ENCODE results near the gene TAF4B. TPM values are rescaled to one million over a fixed set of nuclear protein-coding genes. Genes with fewer than 3 reads are reported as not detected.
"Not testable (repeated sequence)": the region's sequence is repeated elsewhere in the genome, so short reads cannot be mapped to it uniquely, and the experiment has no call there.

Gene TAF4B
- total and polyA plus RNA-seq, 7 donors = 0.46 to 10.9 (median 6.4) TPM

GRCh38 chr18:26435415-26436095 lies 209.3 kb downstream of the TAF4B start:
- WGBS, 2 donors = 90% methylated on average over 8 of the region's 8 CpGs
- H3K36me3 ChIP-seq = no peaks in the 10 kb centered on the region
- H3K4me3 ChIP-seq = no peak overlapping the region
- H3K9me3 ChIP-seq = no peaks in the 10 kb centered on the region
- TF ChIP-seq CTCF (IDR thresholded peaks at IDR 0.05) (no peak), POLR2AphosphoS5 (IDR thresholded peaks at IDR 0.05) (no peak), EP300 (IDR thresholded peaks at IDR 0.05) (no peak), POLR2A (IDR thresholded peaks at IDR 0.05) (no peak)
- no peak for DNase-seq
- intact Hi-C loops (cut with DNase I) = no loop called here
- H3K4me1 ChIP-seq = no peaks in the 10 kb centered on the region
- H3K27ac ChIP-seq = no peak overlapping the region
- H3K27me3 ChIP-seq = no peaks in the 10 kb centered on the region

GRCh38 chr18:26436176-26437051 lies 210.2 kb downstream of the TAF4B start:
- intact Hi-C loops (cut with DNase I) = no loop called here
- WGBS, 2 donors = 84 to 89% methylated on average over 11 of the region's 11 CpGs

GRCh38 chr18:26437634-26438033 lies 211.4 kb downstream of the TAF4B start:
- not testable (repeated sequence) for H3K9me3 ChIP-seq
- WGBS, 2 donors = 84 to 93% methylated on average over 3 of the region's 3 CpGs

More at GRCh38 chr18:26436176-26437051, 210.2 kb downstream of the TAF4B start:
- no peaks in the 10 kb centered on the region for H3K4me1 ChIP-seq
- no peaks in the 10 kb centered on the region for H3K9me3 ChIP-seq
- H3K4me3 ChIP-seq = no peak overlapping the region
- no peak overlapping the region for H3K27ac ChIP-seq
- no peaks in the 10 kb centered on the region for H3K27me3 ChIP-seq
- TF ChIP-seq CTCF (IDR thresholded peaks at IDR 0.05) = no peak
- TF ChIP-seq EP300 (IDR thresholded peaks at IDR 0.05) = no peak
- TF ChIP-seq POLR2A (IDR thresholded peaks at IDR 0.05) = no peak
- no peak for TF ChIP-seq POLR2AphosphoS5 (IDR thresholded peaks at IDR 0.05)
- DNase-seq = no peak
- no peaks in the 10 kb centered on the region for H3K36me3 ChIP-seq

GRCh38 chr18:26438980-26439379 lies 212.7 kb downstream of the TAF4B start:
- WGBS, 2 donors = 71 to 87% methylated on average over 5 of the region's 5 CpGs
- no peaks in the 10 kb centered on the region for H3K36me3 ChIP-seq
- H3K4me1 ChIP-seq = no peaks in the 10 kb centered on the region
- no peak for TF ChIP-seq POLR2A (IDR thresholded peaks at IDR 0.05)
- TF ChIP-seq EP300 (IDR thresholded peaks at IDR 0.05) = no peak
- TF ChIP-seq CTCF (IDR thresholded peaks at IDR 0.05) = no peak
- no peak for TF ChIP-seq POLR2AphosphoS5 (IDR thresholded peaks at IDR 0.05)
- H3K27me3 ChIP-seq = no peaks in the 10 kb centered on the region
- intact Hi-C loops (cut with DNase I) = no loop called here
- DNase-seq = no peak
- no peaks in the 10 kb centered on the region for H3K9me3 ChIP-seq
- no peak overlapping the region for H3K27ac ChIP-seq
- no peak overlapping the region for H3K4me3 ChIP-seq

More at GRCh38 chr18:26437634-26438033, 211.4 kb downstream of the TAF4B start:
- H3K27ac ChIP-seq; H3K4me3 ChIP-seq; intact Hi-C loops (cut with DNase I); H3K36me3 ChIP-seq; H3K27me3 ChIP-seq; H3K4me1 ChIP-seq; DNase-seq: not testable (repeated sequence)

GRCh38 chr18:26439537-26439936 lies 213.3 kb downstream of the TAF4B start:
- Histone ChIP-seq H3K9me3 (no peaks in the 10 kb centered on the region), H3K27ac (no peak overlapping the region), H3K4me3 (no peak overlapping the region), H3K36me3 (no peaks in the 10 kb centered on the region), H3K27me3 (no peaks in the 10 kb centered on the region), H3K4me1 (no peaks in the 10 kb centered on the region)
- no peak for DNase-seq
- WGBS, 2 donors = 85 to 89% methylated on average over 4 of the region's 4 CpGs
- no peak for TF ChIP-seq POLR2AphosphoS5 (IDR thresholded peaks at IDR 0.05)
- TF ChIP-seq EP300 (IDR thresholded peaks at IDR 0.05) = no peak
- no peak for TF ChIP-seq CTCF (IDR thresholded peaks at IDR 0.05)
- TF ChIP-seq POLR2A (IDR thresholded peaks at IDR 0.05) = no peak
- intact Hi-C loops (cut with DNase I) = no loop called here

All from sigmoid colon (tissue), 7 donors.